ENCODE measurements around the gene PSMD13.
"Not testable (repeated sequence)": the region's sequence is repeated elsewhere in the genome, so short reads cannot be mapped to it uniquely, and the experiment has no call there.

The PSMD13 gene

GRCh38 chr11:218815-219593 lies 17.8 kb upstream of the PSMD13 start:
- no peak for DNase-seq (ENCODE audit: low read depth)

- not testable (repeated sequence) for DNase-seq (ENCODE audit: low read depth)
Measured at GRCh38 chr11:220641-221215, 16.0 kb upstream of the PSMD13 start.

GRCh38 chr11:221539-221938 lies 15.2 kb upstream of the PSMD13 start:
- DNase-seq (ENCODE audit: low read depth) = no peak

- DNase-seq (ENCODE audit: low read depth) = no peak
Measured at GRCh38 chr11:221998-222789, 14.6 kb upstream of the PSMD13 start.

GRCh38 chr11:223026-223789 lies 13.6 kb upstream of the PSMD13 start:
- no peak for DNase-seq (ENCODE audit: low read depth)

- DNase-seq (ENCODE audit: low read depth) = no peak
Measured at GRCh38 chr11:223884-224283, 12.9 kb upstream of the PSMD13 start.

DNA sequence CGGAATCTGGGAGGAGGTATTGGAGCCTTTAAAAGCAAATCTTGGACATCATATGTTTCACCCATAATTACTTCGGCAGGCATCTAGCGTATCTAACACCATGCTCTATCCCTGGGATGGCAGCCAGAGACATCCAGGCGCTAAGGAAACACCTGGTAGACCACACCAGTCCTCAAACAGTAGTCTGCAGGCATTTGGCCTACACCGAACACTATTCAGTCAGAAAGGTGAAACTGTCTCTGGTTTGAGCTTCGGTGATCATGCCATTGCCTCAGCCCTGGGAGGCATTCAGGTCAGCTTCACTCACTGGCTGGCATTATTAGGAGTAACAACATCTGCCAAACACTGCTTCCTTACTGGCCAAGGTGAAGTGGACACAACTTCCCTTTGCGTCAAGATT lies 12.4 kb upstream of the PSMD13 start:
- no peak for DNase-seq (ENCODE audit: low read depth)

DNA sequence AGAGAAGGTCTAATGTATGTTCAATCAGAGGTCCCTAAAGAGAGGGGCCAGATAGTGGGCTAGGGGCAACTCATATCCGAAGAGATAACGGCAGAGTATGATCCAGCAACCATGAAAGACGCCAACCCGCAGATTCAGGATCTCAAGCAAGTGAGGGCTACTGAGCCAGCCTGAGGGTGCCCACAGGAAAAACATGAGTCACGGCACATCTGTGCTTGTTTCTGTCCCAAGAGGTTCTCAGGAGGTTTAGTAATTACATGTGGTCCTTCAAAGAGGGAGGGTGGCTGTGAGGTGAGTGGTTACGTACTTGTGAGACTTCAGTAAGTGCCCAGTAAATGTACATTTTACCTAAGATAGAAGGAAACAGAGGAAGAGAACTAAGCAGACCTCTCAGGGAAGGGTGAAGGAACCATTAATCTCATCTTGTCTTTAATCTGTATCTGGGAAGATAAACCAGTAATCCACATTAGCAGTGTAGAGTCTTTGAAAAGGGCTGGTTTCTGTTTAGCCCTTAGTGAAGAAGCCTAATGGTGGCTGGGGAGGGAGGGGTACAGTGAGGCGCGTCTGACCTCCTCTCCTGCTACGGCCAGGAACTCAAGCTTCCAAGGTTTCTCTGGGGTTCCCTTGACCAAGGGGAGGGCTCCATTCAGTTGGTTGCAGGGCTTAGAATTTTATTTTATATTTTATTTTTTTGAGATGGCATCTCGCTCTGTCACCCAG lies 10.9 kb upstream of the PSMD13 start:
- no peak for DNase-seq (ENCODE audit: low read depth)

GRCh38 chr11:227824-228379 lies 8.9 kb upstream of the PSMD13 start:
- no peak for DNase-seq (ENCODE audit: low read depth)

DNA sequence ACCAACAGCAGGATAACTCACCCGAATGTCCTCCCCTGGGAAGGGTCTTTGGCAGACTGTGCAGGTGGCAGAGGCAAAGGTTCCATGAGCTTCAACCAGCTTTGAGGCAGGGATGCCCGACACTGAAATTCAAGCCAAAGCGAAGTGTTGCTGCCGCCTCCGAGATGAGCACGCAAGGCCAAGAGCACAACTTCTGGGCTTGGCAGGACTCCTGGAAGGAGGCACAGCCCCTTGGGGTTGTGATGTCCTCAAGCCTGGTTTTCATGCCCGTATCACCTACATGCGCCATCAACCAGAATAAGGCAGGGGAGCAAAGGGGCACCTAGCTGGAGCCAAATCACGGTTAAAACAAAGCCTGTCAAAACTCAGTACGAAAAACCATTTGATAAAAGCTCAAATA lies 6.3 kb upstream of the PSMD13 start:
- DNase-seq (ENCODE audit: low read depth) = no peak

DNA sequence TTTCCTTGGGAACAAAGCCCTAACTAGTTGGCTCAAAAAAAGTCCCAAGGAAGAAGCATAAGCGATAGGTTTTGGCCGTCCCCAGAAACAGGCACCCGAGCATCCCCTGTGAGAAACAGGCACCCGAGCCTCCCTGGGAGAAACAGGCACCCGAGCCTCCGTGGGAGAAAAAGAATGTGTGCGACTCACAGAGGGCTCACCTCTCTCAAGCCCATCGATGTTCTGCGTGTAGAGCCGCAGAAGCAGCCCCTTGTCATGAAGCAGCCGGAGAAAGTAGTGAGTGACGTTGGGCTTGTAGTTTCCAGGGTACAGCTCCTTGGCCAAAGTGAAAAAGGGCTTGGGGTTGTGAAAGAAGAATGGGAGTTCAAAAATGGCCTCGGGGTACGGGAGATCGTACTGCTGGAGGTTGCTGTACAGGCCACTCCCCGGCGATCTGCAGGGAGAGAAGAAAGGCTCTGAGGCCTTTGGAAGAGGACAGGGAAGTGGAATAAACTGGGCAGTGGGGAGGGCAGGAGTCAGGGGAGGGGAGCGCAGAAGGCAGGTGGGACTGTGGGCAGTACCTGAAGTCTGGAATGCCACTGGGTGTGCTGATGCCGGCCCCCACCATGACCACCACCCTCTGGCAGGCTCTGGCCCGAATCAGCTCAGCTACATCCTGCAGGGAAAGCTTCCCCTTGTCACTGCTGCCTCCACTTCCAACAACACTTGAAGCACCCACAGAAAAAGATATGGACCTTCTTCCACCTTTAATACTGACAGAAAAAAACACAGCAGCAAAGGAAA lies 3.8 kb upstream of the PSMD13 start:
- DNase-seq (ENCODE audit: low read depth) = no peak

GRCh38 chr11:235180-235579 lies 1.6 kb upstream of the PSMD13 start:
- DNase-seq (ENCODE audit: low read depth) = no peak

- DNase-seq (ENCODE audit: low read depth) = no peak
Measured at GRCh38 chr11:235609-235996, 1.2 kb upstream of the PSMD13 start.

DNA sequence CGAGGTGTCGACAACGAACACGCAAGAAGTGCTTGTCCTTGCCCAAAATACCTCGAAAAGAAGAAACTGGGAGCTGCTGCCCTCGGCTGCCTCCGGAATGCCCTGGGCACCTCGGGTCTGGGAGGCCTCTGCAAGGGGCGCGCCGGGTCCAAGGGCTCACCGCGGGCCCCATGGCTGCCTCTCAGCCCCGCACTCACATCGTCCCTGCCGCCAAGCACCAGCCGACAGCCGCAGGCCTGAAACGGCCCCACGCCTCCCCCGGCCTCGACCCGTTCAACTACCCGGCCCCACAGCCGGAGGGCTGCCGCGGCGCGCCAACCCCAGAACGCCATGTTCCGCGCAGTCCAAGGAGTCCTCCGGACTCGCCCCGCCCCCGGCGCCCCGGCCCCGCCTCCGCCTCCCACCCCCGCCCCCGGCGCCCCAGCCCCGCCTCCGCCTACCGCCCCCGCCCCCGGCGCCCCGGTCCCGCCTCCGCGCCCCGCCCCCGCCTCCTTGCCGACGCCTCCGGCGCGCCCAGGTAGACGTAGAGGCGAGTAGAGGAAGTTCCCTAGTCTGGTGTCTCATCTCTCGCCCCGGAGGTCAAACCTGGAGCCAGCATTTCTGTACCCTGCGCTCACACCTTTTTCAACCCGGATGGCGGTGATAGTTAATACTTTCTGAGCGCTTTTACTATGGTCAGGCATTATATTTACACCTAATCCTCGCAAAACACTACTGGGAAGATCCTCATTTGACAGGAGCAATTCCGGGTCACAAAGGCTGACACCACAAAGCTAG lies 591 bp upstream of the PSMD13 start, which contains the start of gene SIRT3:
TSS of gene SIRT3 (minus strand) at position 346 of the 777 bp plus-strand sequence. CDS start at position 332, 14 bp downstream.
- peak; percentile 29 for DNase-seq (ENCODE audit: low read depth)

DNA sequence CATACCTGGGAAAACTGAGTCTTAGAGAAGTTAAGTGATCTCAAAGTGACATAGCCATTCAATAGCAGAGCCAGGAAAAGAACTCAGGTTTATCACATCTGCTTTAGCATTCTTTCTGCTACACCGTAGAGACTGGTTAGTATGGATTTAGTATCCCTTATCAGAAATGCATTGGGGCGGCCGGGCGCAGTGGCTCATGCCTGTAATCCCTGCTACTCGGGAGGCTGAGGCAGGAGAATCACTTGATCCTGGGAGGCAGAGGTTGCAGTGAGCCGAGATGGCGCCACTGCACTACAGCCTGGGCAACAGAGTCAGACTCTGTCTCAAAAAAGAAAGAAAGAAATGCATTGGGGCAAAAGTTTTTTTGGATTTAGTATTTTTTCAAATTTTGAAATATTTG lies 1.6 kb downstream of the PSMD13 start:
- not testable (repeated sequence) for DNase-seq (ENCODE audit: low read depth)

DNA sequence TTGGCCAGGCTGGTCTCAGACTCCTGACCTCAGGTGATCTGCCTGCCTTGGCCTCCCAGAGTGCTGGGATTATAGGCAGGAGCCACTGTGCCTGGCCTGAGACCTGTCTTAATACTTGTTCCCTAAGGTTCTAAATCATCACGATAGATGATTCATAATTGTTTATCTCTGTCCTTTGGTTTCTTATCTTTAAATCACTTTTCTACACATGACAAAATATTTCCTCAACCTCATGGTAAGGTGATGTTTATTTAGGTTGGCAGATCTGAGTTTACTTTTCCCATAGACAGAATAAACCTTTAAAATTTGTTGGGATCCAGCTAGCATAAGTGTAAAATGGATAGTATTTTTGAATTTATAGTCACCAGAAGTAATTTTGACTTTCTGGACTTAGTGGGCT lies 3.5 kb downstream of the PSMD13 start:
- DNase-seq (ENCODE audit: low read depth) = no peak

DNA sequence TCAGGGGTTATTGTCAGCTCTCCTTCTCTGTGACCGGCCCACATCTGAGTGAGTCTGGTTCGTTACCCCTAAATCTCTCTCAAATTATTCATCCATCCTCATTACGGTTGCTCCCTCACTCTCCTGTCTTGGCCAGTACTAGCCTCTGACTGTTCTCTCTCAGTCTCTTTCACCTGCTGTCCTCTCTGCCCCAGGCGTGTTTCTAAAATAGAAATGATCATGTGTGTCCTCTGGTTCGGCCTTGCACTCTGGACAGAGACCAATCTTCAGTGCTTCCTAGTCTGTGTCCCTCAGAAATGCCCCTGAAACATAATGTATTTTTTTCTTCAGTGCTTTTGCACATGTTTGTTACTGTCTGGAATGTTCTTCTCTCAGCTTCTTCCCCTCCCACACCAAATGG lies 4.9 kb downstream of the PSMD13 start:
- no peak for DNase-seq (ENCODE audit: low read depth)

DNA sequence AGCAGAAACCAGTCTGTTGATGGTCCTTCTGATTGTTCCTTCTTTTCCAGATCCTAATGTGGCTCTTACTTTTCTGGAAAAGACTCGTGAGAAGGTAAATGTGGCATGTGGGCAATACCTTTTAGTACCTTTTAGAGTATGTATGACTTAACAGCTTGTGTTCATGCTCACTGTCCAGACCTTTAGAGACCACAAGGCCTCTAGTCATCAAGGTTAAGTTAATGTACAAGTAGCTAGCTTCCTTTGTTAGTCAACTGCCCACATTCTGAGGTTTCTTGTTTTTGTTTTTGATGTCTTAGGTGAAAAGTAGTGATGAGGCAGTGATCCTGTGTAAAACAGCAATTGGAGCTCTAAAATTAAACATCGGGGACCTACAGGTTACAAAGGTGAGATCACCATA lies 7.6 kb downstream of the PSMD13 start:
- no peak for DNase-seq (ENCODE audit: low read depth)

- DNase-seq (ENCODE audit: low read depth) = no peak
Measured at GRCh38 chr11:249062-249461, 12.3 kb downstream of the PSMD13 start.

GRCh38 chr11:250274-250673 lies 13.5 kb downstream of the PSMD13 start:
- DNase-seq (ENCODE audit: low read depth) = no peak
